ENCODE measurements around the gene MECR. TPM values are rescaled to one million over a fixed set of nuclear protein-coding genes. Genes with fewer than 3 reads are reported as not detected.
A peak's percentile ranks its signal among the peaks of the same experiment; 100 is the strongest.

MECR gene
- total RNA-seq, 1 donor from 2014 or later: 11.7 TPM

DNA sequence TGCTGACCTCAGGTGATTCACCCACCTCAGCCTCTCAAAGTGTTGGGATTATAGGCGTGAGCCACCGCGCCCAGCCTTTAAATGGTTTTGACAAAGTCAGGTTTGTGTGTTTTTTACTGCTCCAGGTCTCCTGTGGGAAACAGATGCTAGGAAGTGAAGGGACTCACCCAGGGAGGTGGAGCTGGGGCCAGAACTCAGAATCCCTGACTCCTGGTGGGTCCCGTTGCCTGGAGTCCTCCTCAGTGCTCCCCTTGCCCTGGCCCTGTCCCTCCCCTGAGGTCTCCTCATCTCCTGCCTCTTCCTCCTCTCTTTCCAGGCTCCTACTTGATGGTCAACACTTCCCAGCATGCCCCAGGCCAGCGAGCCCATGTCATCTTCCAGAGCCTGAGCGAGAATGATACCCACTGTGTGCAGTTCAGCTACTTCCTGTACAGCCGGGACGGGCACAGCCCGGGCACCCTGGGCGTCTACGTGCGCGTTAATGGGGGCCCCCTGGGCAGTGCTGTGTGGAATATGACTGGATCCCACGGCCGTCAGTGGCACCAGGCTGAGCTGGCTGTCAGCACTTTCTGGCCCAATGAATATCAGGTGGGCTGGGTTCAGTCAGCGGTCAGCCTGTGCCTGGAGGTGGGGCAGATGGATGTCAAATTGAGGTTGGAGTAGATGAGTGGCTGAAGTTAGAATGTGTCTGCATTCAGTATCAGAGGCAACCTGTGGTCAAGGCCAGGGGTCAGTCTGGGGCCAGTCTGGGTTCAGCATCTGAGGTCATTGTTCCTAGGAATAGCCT lies 27.6 kb upstream of the MECR start:
- Histone ChIP-seq H4K20me1 (ENCODE audit: low read depth) (no peaks in the 10 kb centered on the region), H2AFZ (replicated peaks) (no peak overlapping the region), H3K9me3 (ENCODE audit: low read depth) (no peaks in the 10 kb centered on the region), H3K4me3 (no peak overlapping the region), H3F3A (ENCODE audit: low read depth) (peaks cover 26% of the 10 kb centered on the region), H3K79me2 (ENCODE audit: low read depth) (no peaks in the 10 kb centered on the region), H3K4me2 (no peak overlapping the region), H3K27ac (no peak overlapping the region), H3K9ac (no peak overlapping the region), H3K27me3 (peaks cover 38% of the 10 kb centered on the region), H3K4me1 (peaks cover 31% of the 10 kb centered on the region), H3K36me3 (peaks cover under 1% of the 10 kb centered on the region)
- Mint-ChIP-seq H3K4me3 (peak overlapping the region; percentile 33), H3K36me3 (no peaks in the 10 kb centered on the region), H3K9me3 (no peaks in the 10 kb centered on the region), H3K4me1 (peaks cover 43% of the 10 kb centered on the region), H3K27me3 (ENCODE audit: insufficient read depth, low read depth) (peaks cover 15% of the 10 kb centered on the region), H3K27ac (no peak overlapping the region)
- TF ChIP-seq, protein P1, sequence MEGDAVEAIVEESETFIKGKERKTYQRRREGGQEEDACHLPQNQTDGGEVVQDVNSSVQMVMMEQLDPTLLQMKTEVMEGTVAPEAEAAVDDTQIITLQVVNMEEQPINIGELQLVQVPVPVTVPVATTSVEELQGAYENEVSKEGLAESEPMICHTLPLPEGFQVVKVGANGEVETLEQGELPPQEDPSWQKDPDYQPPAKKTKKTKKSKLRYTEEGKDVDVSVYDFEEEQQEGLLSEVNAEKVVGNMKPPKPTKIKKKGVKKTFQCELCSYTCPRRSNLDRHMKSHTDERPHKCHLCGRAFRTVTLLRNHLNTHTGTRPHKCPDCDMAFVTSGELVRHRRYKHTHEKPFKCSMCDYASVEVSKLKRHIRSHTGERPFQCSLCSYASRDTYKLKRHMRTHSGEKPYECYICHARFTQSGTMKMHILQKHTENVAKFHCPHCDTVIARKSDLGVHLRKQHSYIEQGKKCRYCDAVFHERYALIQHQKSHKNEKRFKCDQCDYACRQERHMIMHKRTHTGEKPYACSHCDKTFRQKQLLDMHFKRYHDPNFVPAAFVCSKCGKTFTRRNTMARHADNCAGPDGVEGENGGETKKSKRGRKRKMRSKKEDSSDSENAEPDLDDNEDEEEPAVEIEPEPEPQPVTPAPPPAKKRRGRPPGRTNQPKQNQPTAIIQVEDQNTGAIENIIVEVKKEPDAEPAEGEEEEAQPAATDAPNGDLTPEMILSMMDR (IDR thresholded peaks at IDR 0.05): no peak
- TF ChIP-seq EZH2 (IDR thresholded peaks at IDR 0.05) (no peak), EZH2phosphoT487 (IDR thresholded peaks at IDR 0.05) (no peak)
- DNase-seq (ENCODE audit: low spot score): no peak

DNA sequence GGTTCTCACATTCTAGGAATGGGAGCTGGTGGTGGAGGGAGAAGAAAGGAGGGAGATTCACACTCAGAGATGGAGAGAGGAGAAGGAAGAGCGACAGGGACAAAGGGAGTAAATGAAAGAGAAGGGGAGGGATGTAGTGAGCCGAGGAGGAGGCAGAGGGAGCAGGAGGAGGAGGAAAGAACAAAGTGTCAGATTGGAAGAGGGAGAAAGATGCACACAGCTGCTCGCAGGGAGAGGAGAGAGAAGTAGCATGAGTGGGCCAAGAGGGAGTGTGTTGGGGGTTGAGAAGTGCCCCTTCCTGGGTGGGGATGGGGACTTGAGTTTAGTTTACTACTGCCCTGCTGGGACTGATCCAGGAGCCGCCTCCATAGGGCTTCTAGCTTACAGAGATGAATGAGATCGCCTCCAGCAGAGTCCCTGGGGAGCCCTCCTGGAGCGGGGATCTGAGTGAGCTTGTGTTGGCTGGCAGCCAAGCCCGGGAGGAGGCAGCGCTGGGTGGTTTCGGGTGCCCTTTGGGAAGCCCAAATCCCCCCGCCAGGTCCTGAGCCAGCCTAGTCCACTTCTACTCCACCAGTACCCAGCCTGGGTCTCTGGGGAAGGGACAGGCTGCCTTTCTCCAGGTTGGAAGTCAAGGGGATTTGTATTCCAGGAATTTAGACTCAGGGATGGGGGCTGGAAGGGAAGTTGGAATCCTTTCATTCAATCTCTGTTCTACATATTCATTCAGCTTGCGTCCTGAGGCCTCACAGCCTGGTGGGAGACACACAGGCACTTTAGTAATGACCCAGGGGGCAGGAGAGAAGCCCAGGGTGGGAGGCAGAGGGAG lies 26.5 kb upstream of the MECR start:
- no peaks in the 10 kb centered on the region for H3K36me3 ChIP-seq
- DNase-seq (ENCODE audit: low spot score): peak; percentile 27
- Mint-ChIP-seq H3K27ac (peak overlapping the region; percentile 30), H3K4me1 (peaks cover 43% of the 10 kb centered on the region), H3K9me3 (no peaks in the 10 kb centered on the region), H3K4me3 (peak overlapping the region; percentile 16), H3K27me3 (ENCODE audit: insufficient read depth, low read depth) (peaks cover 15% of the 10 kb centered on the region), H3K36me3 (no peaks in the 10 kb centered on the region)
- peaks cover 26% of the 10 kb centered on the region for H3F3A ChIP-seq (ENCODE audit: low read depth)
- peak overlapping the region; percentile 45 for H3K4me2 ChIP-seq
- H3K4me3 ChIP-seq: no peak overlapping the region
- H3K9ac ChIP-seq: no peak overlapping the region
- no peak overlapping the region for H3K27ac ChIP-seq
- H4K20me1 ChIP-seq (ENCODE audit: low read depth): no peaks in the 10 kb centered on the region
- peaks cover 38% of the 10 kb centered on the region for H3K27me3 ChIP-seq
- TF ChIP-seq, protein P1 (IDR thresholded peaks at IDR 0.05): no peak
- TF ChIP-seq EZH2 (IDR thresholded peaks at IDR 0.05) (no peak), EZH2phosphoT487 (IDR thresholded peaks at IDR 0.05) (no peak)
- peaks cover 31% of the 10 kb centered on the region for H3K4me1 ChIP-seq
- H2AFZ ChIP-seq (replicated peaks): peak overlapping the region; percentile 41
- no peaks in the 10 kb centered on the region for H3K79me2 ChIP-seq (ENCODE audit: low read depth)
- no peaks in the 10 kb centered on the region for H3K9me3 ChIP-seq (ENCODE audit: low read depth)

DNA sequence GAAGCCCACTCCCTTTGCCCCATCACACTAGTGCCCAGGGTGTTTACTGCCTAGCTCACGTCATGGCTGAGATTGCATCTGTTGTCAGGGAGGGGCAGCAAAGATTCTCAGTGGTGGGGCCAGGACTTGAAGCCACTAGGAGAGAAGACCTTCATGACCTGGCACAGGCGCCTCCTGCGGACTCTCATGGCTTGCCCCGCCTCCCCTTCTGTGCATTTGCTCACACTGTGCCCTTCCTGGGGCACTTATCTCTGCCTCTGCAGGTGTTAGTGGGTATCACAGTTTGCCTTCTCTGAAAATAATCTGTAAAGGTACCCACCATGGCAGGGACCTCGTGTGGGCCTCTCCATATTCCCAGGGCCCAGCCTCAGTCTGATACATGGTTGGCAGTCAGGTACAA lies 25.7 kb upstream of the MECR start:
- peaks cover 31% of the 10 kb centered on the region for H3K4me1 ChIP-seq
- peak overlapping the region; percentile 45 for H3K4me2 ChIP-seq
- no peaks in the 10 kb centered on the region for H3K9me3 ChIP-seq (ENCODE audit: low read depth)
- H3K4me3 ChIP-seq: no peak overlapping the region
- peaks cover under 1% of the 10 kb centered on the region for H3K79me2 ChIP-seq (ENCODE audit: low read depth)
- H3K27ac ChIP-seq: no peak overlapping the region
- H3K36me3 ChIP-seq: no peaks in the 10 kb centered on the region
- no peak overlapping the region for H2AFZ ChIP-seq (replicated peaks)
- H3K36me3 Mint-ChIP-seq: no peaks in the 10 kb centered on the region
- no peaks in the 10 kb centered on the region for H4K20me1 ChIP-seq (ENCODE audit: low read depth)
- peaks cover 38% of the 10 kb centered on the region for H3K27me3 ChIP-seq
- DNase-seq (ENCODE audit: low spot score): peak; percentile 30
- peak overlapping the region; percentile 30 for H3K27ac Mint-ChIP-seq
- H3K4me3 Mint-ChIP-seq: no peak overlapping the region
- peaks cover 15% of the 10 kb centered on the region for H3K27me3 Mint-ChIP-seq (ENCODE audit: insufficient read depth, low read depth)
- peaks cover 26% of the 10 kb centered on the region for H3F3A ChIP-seq (ENCODE audit: low read depth)
- H3K9ac ChIP-seq: no peak overlapping the region
- TF ChIP-seq, protein P1 (IDR thresholded peaks at IDR 0.05): peak; percentile 25
- no peak for TF ChIP-seq EZH2 (IDR thresholded peaks at IDR 0.05)
- peaks cover 46% of the 10 kb centered on the region for H3K4me1 Mint-ChIP-seq
- no peaks in the 10 kb centered on the region for H3K9me3 Mint-ChIP-seq

Measured in neural progenitor cell (in vitro differentiated cells).